GM10248 (cell line): ENCODE results near the gene DYNC2I2.
"Not testable (repeated sequence)": the region's sequence is repeated elsewhere in the genome, so short reads cannot be mapped to it uniquely, and the experiment has no call there.

Source experiments
- CTCF ChIA-PET: fragments of 300-600 bp; sonication (Branson Sonifier 250); formaldehyde crosslinking; extraction: SDS; loops from one replicate; lab custom pipeline; 2021; ENCODE audit warnings: antibody characterized with exemption; lab: Yijun Ruan, JAX
- POLR2A ChIA-PET: fragments of 350-650 bp; sonication (Branson Sonifier 250); formaldehyde crosslinking; extraction: SDS; loops from one replicate; lab custom pipeline; 2020; ENCODE audit warnings: antibody characterized with exemption; lab: Yijun Ruan, JAX
- DNase-seq: peaks from one replicate; pipeline ENCODE4 v3.0.0; 2012; ENCODE audit errors: extremely low spot score
- TF ChIP-seq, protein P1 (sequence below): IDR thresholded peaks from 2 replicates; pipeline ENCODE4 v1.5.1; 2012; ENCODE audit warnings: mild to moderate bottlenecking, low read depth; ENCODE audit errors: extremely low read depth, missing control alignments, control extremely low read depth

The DYNC2I2 gene

DNA sequence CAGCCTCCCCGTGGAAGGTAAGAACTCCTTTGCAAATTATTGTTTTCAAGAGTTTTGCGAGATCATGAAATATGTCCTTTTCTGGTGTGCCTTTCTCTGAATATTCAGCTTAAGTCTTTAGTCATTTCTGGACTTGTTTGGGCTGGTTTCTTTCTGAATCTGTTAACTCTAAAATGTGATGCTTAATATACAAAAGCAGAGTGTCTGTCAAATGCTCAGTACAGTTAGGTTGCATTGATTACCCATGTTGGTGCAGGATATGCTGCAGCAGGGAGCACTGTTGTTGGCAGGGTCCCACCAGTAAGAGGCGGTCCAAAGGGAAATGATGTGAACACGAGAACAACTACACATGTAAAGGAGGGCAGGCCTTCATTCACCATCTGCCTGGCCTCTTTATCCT, 56.5 kb downstream of the DYNC2I2 start:
- DNase-seq, result no peak
- CTCF ChIA-PET, result interaction anchor here (0.9 kb wide), 1 partner anchor 38 kb away, joined by 3 read pairs; no protein-coding TSS in a partner anchor
- POLR2A ChIA-PET, result no interaction called here
- TF ChIP-seq, protein P1, sequence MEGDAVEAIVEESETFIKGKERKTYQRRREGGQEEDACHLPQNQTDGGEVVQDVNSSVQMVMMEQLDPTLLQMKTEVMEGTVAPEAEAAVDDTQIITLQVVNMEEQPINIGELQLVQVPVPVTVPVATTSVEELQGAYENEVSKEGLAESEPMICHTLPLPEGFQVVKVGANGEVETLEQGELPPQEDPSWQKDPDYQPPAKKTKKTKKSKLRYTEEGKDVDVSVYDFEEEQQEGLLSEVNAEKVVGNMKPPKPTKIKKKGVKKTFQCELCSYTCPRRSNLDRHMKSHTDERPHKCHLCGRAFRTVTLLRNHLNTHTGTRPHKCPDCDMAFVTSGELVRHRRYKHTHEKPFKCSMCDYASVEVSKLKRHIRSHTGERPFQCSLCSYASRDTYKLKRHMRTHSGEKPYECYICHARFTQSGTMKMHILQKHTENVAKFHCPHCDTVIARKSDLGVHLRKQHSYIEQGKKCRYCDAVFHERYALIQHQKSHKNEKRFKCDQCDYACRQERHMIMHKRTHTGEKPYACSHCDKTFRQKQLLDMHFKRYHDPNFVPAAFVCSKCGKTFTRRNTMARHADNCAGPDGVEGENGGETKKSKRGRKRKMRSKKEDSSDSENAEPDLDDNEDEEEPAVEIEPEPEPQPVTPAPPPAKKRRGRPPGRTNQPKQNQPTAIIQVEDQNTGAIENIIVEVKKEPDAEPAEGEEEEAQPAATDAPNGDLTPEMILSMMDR, result no peak

DNA sequence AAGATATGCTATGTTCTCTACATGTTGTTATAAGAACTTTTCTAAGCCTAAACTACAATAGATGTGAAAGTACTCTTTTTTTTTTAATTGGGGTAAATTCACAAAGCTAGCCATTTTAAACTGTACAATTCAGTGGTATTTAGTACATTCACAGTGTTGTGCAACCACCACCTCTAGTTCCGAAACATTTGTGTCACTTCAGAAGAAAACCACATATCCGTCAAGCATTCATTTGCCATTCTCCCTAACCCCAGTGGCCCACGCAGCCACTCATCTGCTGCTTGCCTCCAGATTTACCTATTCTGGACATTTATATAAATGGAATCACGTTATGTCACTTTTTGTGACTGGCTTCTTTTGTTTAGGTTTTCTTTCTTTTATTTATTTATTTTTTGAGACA, 61.2 kb downstream of the DYNC2I2 start:
- TF ChIP-seq, protein P1, result no peak
- POLR2A ChIA-PET, result no interaction called here
- CTCF ChIA-PET, result interaction anchor here (1.2 to 1.3 kb wide), 2 partner anchors 13 to 271 kb away, joined by 3 read pairs; no protein-coding TSS in a partner anchor

DNA sequence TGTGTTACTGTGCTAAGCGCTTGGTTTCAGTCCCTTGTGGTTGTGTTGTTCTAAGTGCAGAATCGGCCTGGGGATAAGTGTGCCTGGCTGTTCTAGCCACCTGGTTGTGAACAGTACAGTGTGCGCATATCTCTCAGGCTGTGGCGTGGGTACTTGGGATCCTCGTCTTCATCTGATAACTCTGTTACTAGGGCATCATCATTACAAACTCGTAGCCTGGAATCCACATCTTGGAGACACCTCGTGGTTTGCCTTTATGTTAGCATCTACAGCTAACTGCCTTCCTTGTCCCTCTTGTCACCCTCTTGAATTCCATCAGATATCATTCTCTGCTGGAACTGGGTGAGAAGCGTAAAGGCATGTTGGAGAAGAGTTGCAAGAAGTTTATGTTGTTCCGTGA, 62.8 kb downstream of the DYNC2I2 start:
- CTCF ChIA-PET, result interaction anchor here (1.2 kb wide), 1 partner anchor 272 kb away, joined by 3 read pairs; no protein-coding TSS in a partner anchor
- TF ChIP-seq, protein P1, result no peak
- POLR2A ChIA-PET, result no interaction called here
- no peak for DNase-seq

More for the DNA sequence above, 61.2 kb downstream of the DYNC2I2 start:
- no peak for DNase-seq

DNA sequence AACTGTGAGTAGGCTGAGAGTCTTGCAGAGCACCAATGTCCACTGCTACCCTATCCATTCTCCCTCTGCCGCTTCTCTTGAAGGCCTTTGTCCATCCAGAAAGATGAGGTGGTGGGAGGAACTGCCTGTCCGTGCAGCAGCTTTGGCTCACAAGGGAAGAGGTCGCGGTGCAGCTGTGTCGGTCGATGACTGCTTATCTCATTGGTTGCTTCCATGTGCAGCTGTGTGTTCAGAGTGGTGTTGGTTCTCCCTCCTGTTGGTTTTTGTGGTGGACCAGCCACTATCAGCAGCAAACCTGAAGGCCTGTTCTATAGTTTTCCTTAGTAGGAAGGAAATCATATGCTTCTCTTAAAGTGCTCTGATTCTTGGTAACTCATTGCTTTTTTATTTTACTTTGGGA, 63.6 kb downstream of the DYNC2I2 start:
- no peak for DNase-seq
- ChIA-PET CTCF (no interaction called here), POLR2A (no interaction called here)
- TF ChIP-seq, protein P1, result no peak

DNA sequence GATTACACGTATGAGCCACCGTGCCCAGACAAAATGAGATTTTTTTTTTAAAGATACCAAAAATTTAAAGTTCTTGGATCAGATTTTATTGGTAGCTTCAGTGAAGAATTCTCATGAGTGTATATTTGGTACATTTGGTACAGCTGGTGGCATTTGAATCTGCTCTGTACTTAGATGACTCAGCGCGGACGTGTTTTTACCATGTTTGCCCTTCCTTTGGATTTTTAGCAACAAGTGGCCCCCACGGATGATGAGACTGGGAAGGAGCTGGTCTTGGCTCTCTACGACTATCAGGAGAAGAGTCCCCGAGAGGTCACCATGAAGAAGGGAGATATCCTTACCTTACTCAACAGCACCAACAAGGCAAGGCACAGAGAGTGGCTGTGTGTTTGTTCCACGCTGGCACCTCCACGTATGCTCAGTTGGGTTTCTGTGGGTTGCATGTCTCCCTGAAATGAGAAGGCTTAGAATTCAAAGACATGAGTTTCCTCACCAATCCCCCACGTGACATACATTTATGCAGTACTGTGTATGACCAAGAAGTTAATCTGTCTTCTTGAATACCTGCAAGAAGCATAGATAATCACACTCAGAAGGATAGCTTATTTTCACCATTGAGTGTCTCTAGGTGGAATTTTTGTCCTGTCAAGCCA, 67.9 kb downstream of the DYNC2I2 start:
- DNase-seq, result no peak
- TF ChIP-seq, protein P1, result no peak
- CTCF ChIA-PET, result no interaction called here
- POLR2A ChIA-PET, result interaction anchor here (0.6 kb wide), 3 partner anchors 71 to 91 kb away, joined by 4 to 6 read pairs (median 5); no protein-coding TSS in a partner anchor

DNA sequence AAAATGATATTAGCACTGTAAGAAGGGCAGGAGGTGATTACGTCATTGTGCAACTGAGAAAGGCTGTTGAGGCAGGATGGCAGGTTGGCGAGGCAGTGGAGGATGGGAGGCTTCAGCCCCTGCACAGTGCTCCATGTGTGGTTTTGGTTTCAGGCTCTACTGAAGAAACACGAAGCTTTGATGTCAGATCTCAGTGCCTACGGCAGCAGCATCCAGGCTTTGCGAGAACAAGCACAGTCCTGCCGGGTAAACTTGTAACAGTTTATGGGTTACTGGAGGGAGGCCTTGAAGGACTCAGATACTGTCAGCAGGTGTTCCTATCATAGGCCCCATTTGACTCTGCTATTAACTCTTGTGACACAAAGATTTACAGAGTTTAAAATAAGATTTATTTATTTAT, 69.2 kb downstream of the DYNC2I2 start:
- TF ChIP-seq, protein P1, result no peak
- ChIA-PET POLR2A (no interaction called here), CTCF (interaction anchor here (1.2 kb wide), 1 partner anchor 24 kb away, joined by 3 read pairs; no protein-coding TSS in a partner anchor)
- DNase-seq, result no peak

DNA sequence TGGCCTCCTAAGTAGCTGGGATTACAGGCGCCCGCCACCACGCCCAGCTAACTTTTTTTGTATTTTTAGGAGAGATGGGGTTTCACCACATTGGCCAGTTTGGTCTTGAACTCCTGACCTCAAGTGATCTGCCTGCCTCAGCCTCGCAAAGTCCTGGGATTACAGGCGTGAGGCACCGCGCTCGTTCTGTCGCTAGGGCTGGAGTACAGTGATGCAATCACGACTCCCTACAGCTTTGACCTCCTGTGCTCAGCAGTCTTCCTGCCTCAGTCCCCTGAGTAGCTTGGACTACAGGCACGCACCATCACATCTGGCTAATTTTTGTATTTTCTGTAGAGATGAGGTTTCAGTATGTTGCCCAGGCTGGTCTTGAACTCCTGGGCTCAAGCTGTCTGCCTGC, 69.7 kb downstream of the DYNC2I2 start:
- POLR2A ChIA-PET, DNase-seq: not testable (repeated sequence)
- CTCF ChIA-PET, result interaction anchor here (1.1 to 1.2 kb wide), 2 partner anchors 11 to 24 kb away, joined by 3 to 4 read pairs; no protein-coding TSS in a partner anchor

DNA sequence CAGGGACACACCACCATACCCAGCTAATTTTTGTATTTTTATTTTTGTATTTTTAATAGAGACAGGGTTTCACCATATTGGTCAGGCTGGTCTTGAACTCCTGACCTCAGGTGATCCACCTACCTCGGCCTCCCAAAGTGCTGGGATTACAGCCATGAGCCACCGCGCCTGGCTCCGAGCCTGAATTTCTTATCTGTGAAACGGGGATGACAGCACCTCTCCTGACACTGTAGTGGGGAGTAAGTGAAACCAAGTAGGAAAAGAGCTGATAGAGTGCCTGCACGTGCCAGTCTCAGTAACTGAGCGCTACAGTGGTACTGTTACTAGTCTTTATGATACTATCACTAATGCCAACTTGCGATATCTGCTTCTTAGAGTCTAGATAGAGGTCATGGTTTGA, 71.5 kb downstream of the DYNC2I2 start:
- CTCF ChIA-PET, POLR2A ChIA-PET, DNase-seq: not testable (repeated sequence)
